HEK293T (cell line): ENCODE data around the gene RDH12.
"Not testable (repeated sequence)": the region's sequence is repeated elsewhere in the genome, so short reads cannot be mapped to it uniquely, and the experiment has no call there.

ENCODE experiments used
- BHLHE40 ChIP-seq: fragments of 450-650 bp; IDR thresholded peaks from 2 replicates; pipeline ENCODE4 v1.6.1; 2016; ENCODE audit warnings: mild to moderate bottlenecking, moderate library complexity, borderline replicate concordance
- CTBP1 ChIP-seq: fragments of 450-650 bp; IDR thresholded peaks from 2 replicates; pipeline ENCODE4 v1.6.1; 2016; ENCODE audit warnings: borderline replicate concordance
- HDGF ChIP-seq: fragments of 450-650 bp; IDR thresholded peaks from 2 replicates; pipeline ENCODE4 v1.6.1; 2017; ENCODE audit warnings: antibody characterized with exemption, borderline replicate concordance
- L3MBTL2 ChIP-seq: fragments of 450-650 bp; conservative IDR thresholded peaks from 2 replicates; pipeline ENCODE4 v1.6.1; 2016; ENCODE audit warnings: mild to moderate bottlenecking
- SP1 ChIP-seq: fragments of 450-650 bp; IDR thresholded peaks from 2 replicates; pipeline ENCODE4 v1.6.1; 2017
- TARDBP ChIP-seq: fragments of 450-650 bp; IDR thresholded peaks from 2 replicates; pipeline ENCODE4 v1.6.1; 2016

GRCh38 chr14:67709796-67710195 is 8.1 kb downstream of the RDH12 start:
- not testable (repeated sequence) for TF ChIP-seq SP1, L3MBTL2, HDGF, CTBP1, BHLHE40, TARDBP
